ENCODE data around the gene CCNE1. TPM values are rescaled to one million over a fixed set of nuclear protein-coding genes. Genes with fewer than 3 reads are reported as not detected.

The CCNE1 gene
- polyA plus RNA-seq, 3 donors = 1.7 TPM; not detected in 2

- H3K4me1 ChIP-seq (ENCODE audit: control insufficient read depth in 1 of 2, insufficient read depth in 2 of 2, low read length in 2 of 2) = no peaks in the 10 kb centered on the region
- 6% methylated on average over 2 of the region's 17 CpGs for WGBS (ENCODE audit: insufficient coverage)
- no peak overlapping the region for H2AFZ ChIP-seq (ENCODE audit: insufficient read depth, low read depth, low read length, poor library complexity, severe bottlenecking)
- Mint-ChIP-seq H3K27me3 (ENCODE audit: low read depth in 3 of 3) (peaks cover 11 to 21% (median 18%) of the 10 kb centered on the region in 3 donors), H3K36me3 (no peaks in the 10 kb centered on the region), H3K4me3 (peak overlapping the region in 1 of 2 donors; percentile 22), H3K9me3 (no peaks in the 10 kb centered on the region), H3K4me1 (peaks cover 12% of the 10 kb centered on the region), H3K27ac (no peak overlapping the region)
- H3K27me3 ChIP-seq (ENCODE audit: control insufficient read depth in 2 of 2, insufficient read depth in 2 of 2, low read length in 2 of 2) = no peaks in the 10 kb centered on the region
- no peak overlapping the region for H3K9ac ChIP-seq (ENCODE audit: insufficient read depth, low read length, poor library complexity, severe bottlenecking)
- H3K4me3 ChIP-seq (replicated peaks in 1 of 3; ENCODE audit: low read depth in 2 of 3, low read length in 3 of 3) = no peak overlapping the region
- no peak overlapping the region for H3K27ac ChIP-seq (ENCODE audit: low read depth in 1 of 2, low read length in 2 of 2)
- H3K36me3 ChIP-seq (replicated peaks in 1 of 2; ENCODE audit: control insufficient read depth in 1 of 2, insufficient read depth in 2 of 2, low read length in 2 of 2) = no peaks in the 10 kb centered on the region
- DNase-seq = no peak
- intact Hi-C loops (cut with micrococcal nuclease) = no loop called here
- no peaks in the 10 kb centered on the region for H4K20me1 ChIP-seq (ENCODE audit: insufficient read depth, low read length)
- no peak for TF ChIP-seq CTCF (IDR thresholded peaks at IDR 0.05)
- no peak overlapping the region for H3K4me2 ChIP-seq (replicated peaks; ENCODE audit: extremely low read depth, low read length, poor library complexity, severe bottlenecking)
- H3K9me3 ChIP-seq (replicated peaks in 1 of 2; ENCODE audit: control insufficient read depth in 1 of 2, insufficient read depth in 1 of 2, low read length in 2 of 2) = no peaks in the 10 kb centered on the region
- H3K79me2 ChIP-seq (ENCODE audit: insufficient read depth, low read length) = no peaks in the 10 kb centered on the region
Observed at GRCh38 chr19:29834991-29835846, 23.4 kb downstream of the CCNE1 start.

GRCh38 chr19:29836409-29836825, 24.6 kb downstream of the CCNE1 start:
- peaks cover 14 to 20% (median 14%) of the 10 kb centered on the region in 3 donors for H3K27me3 Mint-ChIP-seq (ENCODE audit: low read depth in 3 of 3)
- H2AFZ ChIP-seq (ENCODE audit: insufficient read depth, low read depth, low read length, poor library complexity, severe bottlenecking) = no peak overlapping the region
- 100% methylated on average over 1 of the region's 5 CpGs for WGBS (ENCODE audit: insufficient coverage)
- H3K27ac ChIP-seq (ENCODE audit: low read depth in 1 of 2, low read length in 2 of 2) = no peak overlapping the region
- H3K79me2 ChIP-seq (ENCODE audit: insufficient read depth, low read length) = no peaks in the 10 kb centered on the region
- intact Hi-C loops (cut with micrococcal nuclease) = no loop called here
- no peak for TF ChIP-seq CTCF (IDR thresholded peaks at IDR 0.05)
- no peaks in the 10 kb centered on the region for H4K20me1 ChIP-seq (ENCODE audit: insufficient read depth, low read length)
- no peak overlapping the region for H3K9ac ChIP-seq (ENCODE audit: insufficient read depth, low read length, poor library complexity, severe bottlenecking)
- H3K36me3 ChIP-seq (replicated peaks in 1 of 2; ENCODE audit: control insufficient read depth in 1 of 2, insufficient read depth in 2 of 2, low read length in 2 of 2) = no peaks in the 10 kb centered on the region
- no peak overlapping the region for H3K4me3 ChIP-seq (replicated peaks in 1 of 3; ENCODE audit: low read depth in 2 of 3, low read length in 3 of 3)
- no peak overlapping the region for H3K27ac Mint-ChIP-seq
- H3K9me3 ChIP-seq (replicated peaks in 1 of 2; ENCODE audit: control insufficient read depth in 1 of 2, insufficient read depth in 1 of 2, low read length in 2 of 2) = no peaks in the 10 kb centered on the region
- H3K9me3 Mint-ChIP-seq = no peaks in the 10 kb centered on the region
- H3K36me3 Mint-ChIP-seq = no peaks in the 10 kb centered on the region
- H3K4me1 ChIP-seq (ENCODE audit: control insufficient read depth in 1 of 2, insufficient read depth in 2 of 2, low read length in 2 of 2) = no peaks in the 10 kb centered on the region
- peaks cover 6% of the 10 kb centered on the region for H3K4me1 Mint-ChIP-seq
- no peak for DNase-seq
- no peaks in the 10 kb centered on the region for H3K27me3 ChIP-seq (ENCODE audit: control insufficient read depth in 2 of 2, insufficient read depth in 2 of 2, low read length in 2 of 2)
- H3K4me3 Mint-ChIP-seq = no peak overlapping the region
- no peak overlapping the region for H3K4me2 ChIP-seq (replicated peaks; ENCODE audit: extremely low read depth, low read length, poor library complexity, severe bottlenecking)
